Measurements from ENCODE around the gene HSPA1L.
"Not testable (repeated sequence)": the region's sequence is repeated elsewhere in the genome, so short reads cannot be mapped to it uniquely, and the experiment has no call there.

Gene HSPA1L

DNA sequence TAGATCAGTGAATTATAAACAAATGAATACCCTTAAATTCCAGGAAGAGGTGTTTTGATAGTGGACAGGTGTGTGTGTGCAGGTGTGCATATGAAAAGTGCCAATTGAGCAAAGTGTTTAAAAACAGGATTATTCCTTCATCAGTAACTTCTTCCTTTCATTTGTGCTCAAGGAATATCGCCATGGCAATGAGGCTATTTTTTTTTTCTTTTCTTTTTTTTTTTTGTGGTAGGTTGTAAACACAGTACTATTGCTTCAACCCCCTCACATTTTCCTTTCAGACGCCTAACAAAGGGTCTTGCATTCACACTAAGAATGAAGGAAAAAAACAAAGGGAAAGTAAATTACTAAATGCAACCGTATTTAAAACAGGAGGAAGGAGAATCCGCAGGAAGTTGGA lies 10.5 kb upstream of the HSPA1L start:
- no peak overlapping the region for H2AFZ ChIP-seq (ENCODE audit: low read depth, low read length, severe bottlenecking)
- no peaks in the 10 kb centered on the region for H3K27me3 ChIP-seq (ENCODE audit: low read length)
- TF ChIP-seq, protein P1, sequence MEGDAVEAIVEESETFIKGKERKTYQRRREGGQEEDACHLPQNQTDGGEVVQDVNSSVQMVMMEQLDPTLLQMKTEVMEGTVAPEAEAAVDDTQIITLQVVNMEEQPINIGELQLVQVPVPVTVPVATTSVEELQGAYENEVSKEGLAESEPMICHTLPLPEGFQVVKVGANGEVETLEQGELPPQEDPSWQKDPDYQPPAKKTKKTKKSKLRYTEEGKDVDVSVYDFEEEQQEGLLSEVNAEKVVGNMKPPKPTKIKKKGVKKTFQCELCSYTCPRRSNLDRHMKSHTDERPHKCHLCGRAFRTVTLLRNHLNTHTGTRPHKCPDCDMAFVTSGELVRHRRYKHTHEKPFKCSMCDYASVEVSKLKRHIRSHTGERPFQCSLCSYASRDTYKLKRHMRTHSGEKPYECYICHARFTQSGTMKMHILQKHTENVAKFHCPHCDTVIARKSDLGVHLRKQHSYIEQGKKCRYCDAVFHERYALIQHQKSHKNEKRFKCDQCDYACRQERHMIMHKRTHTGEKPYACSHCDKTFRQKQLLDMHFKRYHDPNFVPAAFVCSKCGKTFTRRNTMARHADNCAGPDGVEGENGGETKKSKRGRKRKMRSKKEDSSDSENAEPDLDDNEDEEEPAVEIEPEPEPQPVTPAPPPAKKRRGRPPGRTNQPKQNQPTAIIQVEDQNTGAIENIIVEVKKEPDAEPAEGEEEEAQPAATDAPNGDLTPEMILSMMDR (IDR thresholded peaks at IDR 0.05; ENCODE audit: insufficient read depth, low read length, poor library complexity, severe bottlenecking), result no peak
- TF ChIP-seq EZH2phosphoT487 (conservative IDR thresholded peaks at IDR 0.05; ENCODE audit: low read length), result no peak
- H3F3A ChIP-seq (ENCODE audit: insufficient read depth), result peaks cover 13% of the 10 kb centered on the region; the same call in 1 of the 2 replicates
- no peak overlapping the region for H3K27ac ChIP-seq (ENCODE audit: low read depth, low read length)
- no peaks in the 10 kb centered on the region for H4K20me1 ChIP-seq (ENCODE audit: low read depth, low read length)
- H3K79me2 ChIP-seq (ENCODE audit: insufficient read depth, low read length), result peaks cover under 1% of the 10 kb centered on the region; the same call in 1 of the 2 replicates
- H3K36me3 ChIP-seq (ENCODE audit: low read length), result no peaks in the 10 kb centered on the region
- no peak overlapping the region for H3K9ac ChIP-seq (ENCODE audit: low read length)
- H3K4me3 ChIP-seq (ENCODE audit: insufficient read depth, low read length, poor library complexity, severe bottlenecking), result no peak overlapping the region
- no peaks in the 10 kb centered on the region for H3K9me2 ChIP-seq (replicated peaks; ENCODE audit: insufficient read depth, low read length)
- no peak overlapping the region for H3K4me2 ChIP-seq (ENCODE audit: low read depth, low read length, poor library complexity, severe bottlenecking)
- H3K9me3 ChIP-seq (ENCODE audit: insufficient read depth, low read length), result no peaks in the 10 kb centered on the region

DNA sequence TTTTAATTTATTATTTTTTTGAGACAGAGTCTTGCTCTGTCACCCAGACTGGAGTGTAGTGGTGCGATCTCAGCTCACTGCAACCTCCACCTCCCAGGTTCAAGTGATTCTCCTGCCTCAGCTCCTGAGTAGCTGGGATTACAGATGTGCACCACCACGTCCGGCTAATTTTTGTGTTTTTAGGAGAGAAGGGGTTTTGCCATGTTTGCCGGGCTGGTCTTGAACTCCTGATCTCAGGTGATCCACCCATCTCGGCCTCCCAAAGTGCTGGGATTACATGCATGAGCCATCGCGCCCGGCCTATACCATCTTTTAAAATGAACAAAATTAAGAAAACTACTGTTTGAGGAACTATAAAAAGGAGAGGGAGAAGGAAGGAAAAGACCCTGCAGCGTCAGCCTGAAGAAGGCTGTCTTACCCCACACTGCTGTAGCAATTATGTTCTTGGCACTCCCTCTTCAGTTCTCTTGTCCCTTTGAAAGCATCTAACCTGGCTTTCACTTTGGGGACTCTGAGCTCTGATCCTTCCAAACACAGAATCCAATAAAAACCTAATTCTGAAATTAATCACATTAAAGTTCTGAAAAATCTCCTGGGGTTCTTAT lies 8.6 kb upstream of the HSPA1L start:
- H3K36me3 ChIP-seq (ENCODE audit: low read length); H3K9ac ChIP-seq (ENCODE audit: low read length); H2AFZ ChIP-seq (ENCODE audit: low read depth, low read length, severe bottlenecking); H3K27ac ChIP-seq (ENCODE audit: low read depth, low read length); H3K27me3 ChIP-seq (ENCODE audit: low read length); H3K4me2 ChIP-seq (ENCODE audit: low read depth, low read length, poor library complexity, severe bottlenecking); H3F3A ChIP-seq (ENCODE audit: insufficient read depth); H4K20me1 ChIP-seq (ENCODE audit: low read depth, low read length); H3K9me3 ChIP-seq (ENCODE audit: insufficient read depth, low read length); H3K9me2 ChIP-seq (replicated peaks; ENCODE audit: insufficient read depth, low read length); H3K4me3 ChIP-seq (ENCODE audit: insufficient read depth, low read length, poor library complexity, severe bottlenecking); H3K79me2 ChIP-seq (ENCODE audit: insufficient read depth, low read length): not testable (repeated sequence)

DNA sequence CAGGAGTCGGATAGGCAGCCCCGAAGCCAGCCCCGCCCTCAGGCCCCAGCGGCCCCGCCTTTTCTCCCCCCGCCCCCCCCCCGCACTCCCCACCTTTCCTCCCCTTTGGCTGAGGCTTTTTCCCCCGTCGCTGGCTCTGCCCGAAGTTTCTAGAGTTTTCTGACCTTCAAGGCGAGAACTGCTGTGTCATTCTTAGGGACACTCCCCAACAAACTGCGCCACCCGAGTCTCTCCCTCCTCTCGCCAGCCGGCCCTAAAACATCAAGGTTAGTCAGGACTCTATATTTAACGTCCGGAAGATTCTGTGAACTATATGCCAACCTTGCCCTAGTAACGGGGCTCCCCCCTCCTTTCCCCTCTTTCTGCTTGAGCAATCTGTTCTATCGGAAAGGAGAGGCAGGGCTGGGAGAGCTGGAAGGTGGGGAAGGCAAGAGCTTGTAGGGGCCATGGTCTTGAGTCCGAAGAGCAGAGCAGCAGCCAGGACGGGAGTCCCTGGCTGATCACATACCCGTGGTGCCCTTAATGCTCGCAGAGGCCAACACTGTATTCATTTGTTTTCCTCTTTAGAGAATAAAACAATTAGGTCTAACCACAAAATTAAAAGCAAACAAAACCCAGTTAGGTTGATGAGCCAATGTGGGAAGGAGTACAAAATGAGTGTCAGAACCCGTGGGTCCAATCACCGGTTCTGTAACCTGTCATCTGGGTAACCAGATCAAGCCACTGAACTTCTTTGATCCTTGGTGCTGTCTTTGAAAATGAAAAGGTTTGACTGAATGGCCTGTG lies 7.1 kb upstream of the HSPA1L start:
- Histone ChIP-seq H3K9me3 (ENCODE audit: insufficient read depth, low read length) (no peaks in the 10 kb centered on the region), H4K20me1 (ENCODE audit: low read depth, low read length) (no peaks in the 10 kb centered on the region), H3K4me2 (ENCODE audit: low read depth, low read length, poor library complexity, severe bottlenecking) (peak overlapping the region; percentile 73), H3K79me2 (ENCODE audit: insufficient read depth, low read length) (no peaks in the 10 kb centered on the region), H3K9ac (ENCODE audit: low read length) (peak overlapping the region; percentile 65), H3F3A (ENCODE audit: insufficient read depth) (peaks cover 4% of the 10 kb centered on the region; the same call in 1 of the 2 replicates), H3K27ac (ENCODE audit: low read depth, low read length) (peak overlapping the region; percentile 44), H3K36me3 (ENCODE audit: low read length) (no peaks in the 10 kb centered on the region), H2AFZ (ENCODE audit: low read depth, low read length, severe bottlenecking) (peak overlapping the region; percentile 89), H3K27me3 (ENCODE audit: low read length) (no peaks in the 10 kb centered on the region), H3K4me3 (ENCODE audit: insufficient read depth, low read length, poor library complexity, severe bottlenecking) (peak overlapping the region; percentile 63), H3K9me2 (replicated peaks; ENCODE audit: insufficient read depth, low read length) (no peaks in the 10 kb centered on the region)
- TF ChIP-seq EZH2phosphoT487 (conservative IDR thresholded peaks at IDR 0.05; ENCODE audit: low read length), result no peak
- TF ChIP-seq, protein P1 (IDR thresholded peaks at IDR 0.05; ENCODE audit: insufficient read depth, low read length, poor library complexity, severe bottlenecking), result no peak
